Measurements from ENCODE around the gene SPDEF. TPM values are rescaled to one million over a fixed set of nuclear protein-coding genes. Genes with fewer than 3 reads are reported as not detected.

SPDEF gene
- total RNA-seq, 4 donors from 2014 or later: 9.1 to 47.9 (median 28.7) TPM

- H3K4me3 ChIP-seq (ENCODE audit: low read depth, poor library complexity, severe bottlenecking): no peak overlapping the region
- intact Hi-C loops (cut with DNase I; ENCODE audit: low total_unique reads): no loop called here
- no peak for DNase-seq (ENCODE audit: low spot score in 2 of 2)
- TF ChIP-seq CTCF (IDR thresholded peaks at IDR 0.05) (no peak), POLR2A (IDR thresholded peaks at IDR 0.05) (no peak)
- WGBS, 2 donors: 79 to 84% methylated on average over 8 of the region's 8 CpGs
These were observed 801 bp downstream of the SPDEF start for GRCh38 chr6:34555328-34555727.

- intact Hi-C loops (cut with DNase I; ENCODE audit: low total_unique reads): no loop called here
- TF ChIP-seq CTCF (IDR thresholded peaks at IDR 0.05): no peak
- TF ChIP-seq POLR2A (IDR thresholded peaks at IDR 0.05): no peak
- no peak for DNase-seq (ENCODE audit: low spot score in 2 of 2)
- H3K4me3 ChIP-seq (ENCODE audit: low read depth, poor library complexity, severe bottlenecking): no peak overlapping the region
- WGBS, 2 donors: 78 to 82% methylated on average over 11 of the region's 11 CpGs
These were observed 1.2 kb downstream of the SPDEF start for GRCh38 chr6:34555007-34555322.

- intact Hi-C loops (cut with DNase I; ENCODE audit: low total_unique reads): no loop called here
- H3K4me3 ChIP-seq (ENCODE audit: low read depth, poor library complexity, severe bottlenecking): no peak overlapping the region
- TF ChIP-seq CTCF (IDR thresholded peaks at IDR 0.05): no peak
- TF ChIP-seq POLR2A (IDR thresholded peaks at IDR 0.05): no peak
- 42% methylated on average over 14 of the region's 15 CpGs for WGBS, 2 donors
- DNase-seq (ENCODE audit: low spot score in 2 of 2): no peak
These were observed 1.7 kb downstream of the SPDEF start for GRCh38 chr6:34554291-34555006.

GRCh38 chr6:34553750-34554149 lies 2.4 kb downstream of the SPDEF start:
- no peak for DNase-seq (ENCODE audit: low spot score in 2 of 2)
- H3K4me3 ChIP-seq (ENCODE audit: low read depth, poor library complexity, severe bottlenecking): no peak overlapping the region
- intact Hi-C loops (cut with DNase I; ENCODE audit: low total_unique reads): no loop called here
- TF ChIP-seq CTCF (IDR thresholded peaks at IDR 0.05) (no peak), POLR2A (IDR thresholded peaks at IDR 0.05) (no peak)
- WGBS, 2 donors: 44 to 76% methylated on average over 5 to 10 of the region's 10 CpGs

- no peak overlapping the region for H3K4me3 ChIP-seq (ENCODE audit: low read depth, poor library complexity, severe bottlenecking)
- intact Hi-C loops (cut with DNase I; ENCODE audit: low total_unique reads): no loop called here
- no peak for TF ChIP-seq POLR2A (IDR thresholded peaks at IDR 0.05)
- TF ChIP-seq CTCF (IDR thresholded peaks at IDR 0.05): no peak
- DNase-seq (ENCODE audit: low spot score in 2 of 2): no peak
- 50 to 68% methylated on average over 3 to 4 of the region's 4 CpGs for WGBS, 2 donors
These were observed 3.0 kb downstream of the SPDEF start for GRCh38 chr6:34553146-34553545.

- no peak for DNase-seq (ENCODE audit: low spot score in 2 of 2)
- H3K4me3 ChIP-seq (ENCODE audit: low read depth, poor library complexity, severe bottlenecking): no peak overlapping the region
- TF ChIP-seq POLR2A (IDR thresholded peaks at IDR 0.05) (no peak), CTCF (IDR thresholded peaks at IDR 0.05) (no peak)
- 73 to 81% methylated on average over 3 to 5 of the region's 5 CpGs for WGBS, 2 donors
- intact Hi-C loops (cut with DNase I; ENCODE audit: low total_unique reads): no loop called here
These were observed 3.5 kb downstream of the SPDEF start for GRCh38 chr6:34552620-34553019.

Data from lower leg skin (tissue), 4 donors.